Glomerular visceral epithelial cell (primary cell): ENCODE measurements around the gene BST1.
"Not testable (repeated sequence)": the region's sequence is repeated elsewhere in the genome, so short reads cannot be mapped to it uniquely, and the experiment has no call there.

Experiments
- DNase-seq: peaks from one replicate; pipeline ENCODE4 v3.0.0-alpha.2; 2016; ENCODE audit errors: extremely low spot score

BST1 gene

GRCh38 chr4:15749001-15749400, 46.1 kb downstream of the BST1 start:
- no peak for DNase-seq

DNA sequence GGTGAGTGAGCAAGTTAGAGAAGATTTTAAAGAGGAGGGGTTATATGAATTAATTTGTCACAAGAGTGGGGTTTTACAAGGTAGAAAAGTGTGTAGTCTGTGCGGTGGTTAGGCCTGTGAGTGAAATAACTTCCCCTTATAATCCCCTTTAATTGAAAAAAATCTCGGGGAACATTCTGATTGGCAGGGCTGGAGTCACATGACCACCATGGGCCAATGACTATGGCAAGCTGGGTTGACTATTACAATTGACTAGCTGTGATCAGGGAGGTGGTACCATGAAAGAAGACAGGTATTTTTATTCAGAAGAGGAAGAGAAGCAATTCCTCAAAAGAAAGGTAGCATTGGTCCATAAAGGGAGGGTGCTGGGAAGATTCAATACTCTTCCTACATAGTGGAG, 48.3 kb downstream of the BST1 start:
- no peak for DNase-seq

DNA sequence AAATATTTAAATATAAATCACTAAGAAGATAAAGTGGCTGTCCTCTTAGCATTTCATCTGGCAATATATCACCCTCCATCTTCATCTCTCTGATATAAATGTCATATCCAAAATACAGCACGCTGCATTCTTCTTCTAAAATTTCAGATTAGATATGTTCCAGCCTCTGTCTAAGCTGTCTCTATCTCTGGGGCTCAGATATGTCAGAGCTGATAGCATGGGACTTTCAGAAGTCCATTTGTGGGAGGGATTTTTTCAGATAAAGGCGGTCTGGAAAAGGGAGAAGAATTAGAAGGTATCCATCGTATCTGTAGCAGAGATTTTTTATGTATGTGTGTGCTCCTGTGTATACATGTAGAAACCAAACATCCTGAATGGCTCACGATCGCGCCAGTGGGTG, 50.2 kb downstream of the BST1 start:
- DNase-seq = no peak

DNA sequence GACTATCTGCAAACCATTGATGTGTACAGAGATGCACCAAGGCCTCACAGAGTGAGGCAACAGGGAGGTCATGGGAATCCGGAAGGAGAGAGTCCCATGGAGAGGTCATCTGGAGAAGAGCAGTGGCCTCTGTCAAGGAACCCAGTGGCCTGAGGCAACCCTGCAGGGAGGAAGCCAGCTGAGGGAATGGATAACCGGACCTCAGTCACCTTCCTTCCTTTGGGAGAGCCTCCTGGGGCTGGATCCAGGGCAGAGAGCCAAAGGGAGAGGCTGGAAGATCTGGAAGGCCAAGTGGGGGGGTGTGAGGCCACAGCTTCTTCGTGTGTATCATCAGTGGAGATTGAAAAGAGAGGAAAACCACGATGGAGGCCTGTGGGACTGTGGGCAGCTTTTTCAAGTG, 50.9 kb downstream of the BST1 start:
- DNase-seq = peak; percentile 25

- DNase-seq = peak; percentile 11
Observed at GRCh38 chr4:15754323-15754722, 51.5 kb downstream of the BST1 start.

DNA sequence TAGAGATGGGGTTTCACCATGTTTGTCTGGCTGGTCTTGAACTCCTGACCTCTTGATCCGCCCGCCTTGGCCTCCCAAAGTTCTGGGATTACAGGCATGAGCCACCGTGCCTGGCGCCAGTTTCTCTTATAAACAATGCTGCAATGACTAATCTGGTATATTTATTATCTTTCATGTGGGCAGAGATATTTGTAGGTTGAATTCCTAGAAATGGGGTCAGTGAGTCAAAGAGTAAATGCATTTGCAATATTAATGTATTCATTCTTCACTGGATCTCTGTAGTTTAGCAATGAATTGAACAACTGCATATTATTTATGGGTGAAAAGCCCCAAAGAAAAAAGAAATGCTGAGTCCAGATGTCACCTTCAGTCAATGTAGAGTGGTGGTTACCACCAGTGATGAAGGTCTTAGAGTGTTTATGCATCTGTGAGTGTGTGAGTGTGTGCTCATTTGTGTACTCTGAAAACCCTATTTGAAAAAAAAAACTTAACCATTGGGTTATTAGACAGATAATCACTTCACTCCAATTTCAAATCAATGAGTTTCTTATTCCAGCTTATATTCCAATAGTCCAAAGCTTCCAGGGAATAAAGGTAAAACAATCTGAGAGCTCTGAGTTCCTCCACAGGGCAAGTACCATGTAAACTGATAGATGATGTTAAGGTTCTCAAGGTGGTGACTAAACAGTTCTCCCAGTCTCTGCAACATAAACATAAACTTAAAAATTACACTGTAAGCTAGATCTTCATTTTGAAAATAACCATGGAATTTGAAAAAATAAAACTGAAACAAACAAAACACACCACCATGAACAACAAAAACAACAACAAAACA, 52.7 kb downstream of the BST1 start:
- DNase-seq = peak; percentile 18

GRCh38 chr4:15756361-15756861, 53.5 kb downstream of the BST1 start:
- DNase-seq = peak; percentile 71

- no peak for DNase-seq
Observed at GRCh38 chr4:15757054-15757453, 54.2 kb downstream of the BST1 start.

DNA sequence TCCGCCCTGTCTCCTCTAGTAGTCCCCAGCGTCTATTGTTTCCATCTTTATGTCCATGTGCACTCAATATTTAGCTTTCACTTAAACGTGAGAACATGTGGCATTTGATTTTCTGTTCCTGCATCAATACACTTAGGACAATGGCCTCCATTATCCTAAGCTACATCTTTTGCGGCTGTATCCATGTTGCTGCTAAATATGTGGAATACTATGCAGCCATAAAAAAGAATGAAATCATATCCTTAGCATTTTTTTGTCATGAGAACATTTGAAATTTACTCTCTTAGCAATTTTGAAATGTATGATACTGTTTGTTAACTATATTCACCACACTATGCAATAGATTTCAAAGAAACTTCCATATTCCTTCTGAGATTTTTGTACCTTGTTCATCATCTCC, 55.4 kb downstream of the BST1 start:
- DNase-seq = no peak

- not testable (repeated sequence) for DNase-seq
Observed at GRCh38 chr4:15762460-15762859, 59.6 kb downstream of the BST1 start.

- DNase-seq = no peak
Observed at GRCh38 chr4:15765391-15765790, 62.5 kb downstream of the BST1 start.

DNA sequence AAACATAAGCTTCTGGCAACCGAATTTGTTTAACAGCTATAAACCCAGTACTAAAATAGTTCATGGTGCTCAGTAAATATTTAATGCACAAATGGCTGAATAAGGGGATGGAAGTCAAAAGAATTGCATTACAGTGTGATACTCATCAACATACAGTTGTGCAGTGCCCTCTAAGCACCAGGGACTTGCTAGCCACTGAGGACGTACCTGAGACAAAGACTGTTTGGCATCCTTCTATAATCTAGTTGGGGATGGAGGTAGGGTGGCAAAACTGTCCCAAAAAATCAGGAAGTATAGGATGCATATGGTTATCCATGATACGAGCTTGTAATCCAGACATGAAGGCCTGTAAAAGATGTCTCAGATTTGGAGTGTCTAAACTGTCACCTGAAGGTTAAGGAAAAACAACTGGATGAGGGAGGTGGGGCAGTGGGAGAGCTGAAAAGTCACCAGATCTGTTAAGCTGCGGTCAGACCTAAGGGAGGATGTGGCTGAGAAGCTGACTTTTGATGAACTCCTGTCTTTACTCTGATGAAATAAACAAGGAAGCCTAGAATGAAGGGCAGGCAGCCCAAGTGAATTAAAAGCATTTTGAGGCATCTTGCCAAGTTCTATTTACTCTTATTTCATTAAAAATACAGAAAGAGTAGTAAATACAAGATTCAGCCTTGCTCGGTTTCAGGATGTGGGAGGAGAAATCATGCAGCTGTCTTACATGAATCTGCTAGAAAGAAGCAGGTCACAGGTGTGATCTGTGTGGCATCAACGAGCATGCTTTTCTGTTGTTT, 63.2 kb downstream of the BST1 start:
- no peak for DNase-seq

GRCh38 chr4:15766821-15767220, 64.0 kb downstream of the BST1 start:
- no peak for DNase-seq

- DNase-seq = no peak
Observed at GRCh38 chr4:15769202-15769601, 66.3 kb downstream of the BST1 start.

- no peak for DNase-seq
Observed at GRCh38 chr4:15771216-15772058, 68.6 kb downstream of the BST1 start.

DNA sequence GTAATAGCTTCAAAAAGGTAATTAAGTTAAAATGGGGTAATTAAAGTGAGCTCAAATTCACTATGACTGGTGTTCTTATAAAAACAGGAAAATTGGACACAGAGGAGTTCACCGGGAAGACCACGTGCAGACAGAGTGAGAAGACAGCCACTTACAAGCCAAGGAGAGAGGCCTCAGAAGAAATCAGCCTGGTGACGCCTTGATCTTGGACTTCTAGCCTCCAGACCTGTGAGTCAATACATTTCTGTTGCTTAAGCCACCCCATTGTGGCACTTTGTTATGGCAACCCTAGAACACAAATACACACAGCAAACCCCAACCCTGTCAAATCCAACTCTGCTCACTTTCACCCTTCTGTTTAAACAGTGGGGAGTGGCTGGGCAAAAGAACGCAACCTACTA, 71.2 kb downstream of the BST1 start:
- DNase-seq = no peak

DNA sequence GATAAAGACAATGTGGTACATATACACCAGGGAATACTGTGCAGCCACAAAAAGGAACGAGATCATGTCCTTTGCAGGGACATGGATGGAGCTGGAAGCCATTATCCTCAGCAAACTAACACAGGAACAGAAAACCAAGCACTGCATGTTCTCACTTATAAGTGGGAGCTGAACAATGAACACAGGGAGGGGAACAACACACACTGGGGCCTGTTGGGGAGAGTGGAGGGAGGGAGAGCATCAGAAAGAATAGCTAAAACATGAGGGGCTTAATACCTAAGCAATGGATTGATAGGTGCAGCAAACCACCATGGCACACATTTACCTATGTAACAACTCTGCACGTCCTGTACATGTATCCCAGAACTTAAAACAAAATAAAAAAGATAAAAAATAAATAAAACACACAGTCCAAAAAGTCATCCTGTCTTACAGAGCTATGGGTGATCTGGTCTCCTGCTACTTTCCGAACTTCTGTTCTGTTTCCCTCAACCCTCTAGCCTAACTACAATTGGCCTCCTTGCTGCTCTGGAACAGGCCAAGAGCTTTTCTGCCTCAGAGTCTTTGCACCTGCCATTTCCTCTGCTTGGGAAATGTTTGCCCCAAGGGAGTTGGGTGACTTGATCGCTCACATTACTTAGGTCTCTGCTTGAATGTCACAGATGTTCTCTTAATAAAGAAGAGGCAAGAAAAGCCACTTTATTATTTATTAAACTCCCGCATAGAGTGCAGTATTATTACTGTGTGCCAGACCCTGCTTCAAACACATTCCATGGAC, 74.2 kb downstream of the BST1 start:
- DNase-seq = no peak

GRCh38 chr4:15777697-15778288, 74.9 kb downstream of the BST1 start:
- DNase-seq = no peak

DNA sequence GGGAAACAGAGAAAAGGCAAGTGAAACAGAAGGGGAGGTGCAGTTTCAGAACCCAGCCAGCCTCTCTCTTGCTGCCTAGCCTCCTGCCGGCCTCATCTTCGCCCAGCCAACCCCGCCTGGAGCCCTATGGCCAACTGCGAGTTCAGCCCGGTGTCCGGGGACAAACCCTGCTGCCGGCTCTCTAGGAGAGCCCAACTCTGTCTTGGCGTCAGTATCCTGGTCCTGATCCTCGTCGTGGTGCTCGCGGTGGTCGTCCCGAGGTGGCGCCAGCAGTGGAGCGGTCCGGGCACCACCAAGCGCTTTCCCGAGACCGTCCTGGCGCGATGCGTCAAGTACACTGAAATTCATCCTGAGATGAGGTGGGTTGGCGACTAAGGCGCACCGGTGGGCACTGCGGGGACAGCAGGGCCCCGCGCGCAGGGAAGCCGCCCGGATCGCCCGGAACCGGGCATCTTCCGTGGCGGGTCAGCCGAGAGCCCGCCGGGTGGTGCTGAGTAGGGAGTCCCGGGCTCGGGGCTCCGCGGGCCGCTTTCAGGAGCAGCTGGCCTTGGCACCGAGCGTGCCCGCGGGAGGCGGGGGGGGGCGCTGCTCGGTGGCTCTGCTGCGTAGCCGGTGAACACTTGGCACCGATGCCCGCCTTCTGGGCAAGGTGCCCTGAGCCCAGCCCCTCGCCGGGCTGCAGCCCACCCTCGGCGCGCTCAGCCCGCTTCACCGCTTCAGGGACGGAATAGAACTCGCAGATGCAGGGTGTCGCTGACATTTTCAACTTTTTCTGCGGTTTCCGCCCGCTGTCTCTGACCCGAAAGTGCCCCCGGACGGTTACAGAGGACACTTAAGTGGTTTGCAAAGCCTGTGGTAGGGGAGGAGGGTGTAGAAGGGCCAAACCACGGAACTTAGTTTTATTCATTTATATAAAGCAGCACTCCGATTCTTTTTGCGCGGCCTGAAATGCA, 75.7 kb downstream of the BST1 start, which contains the start of gene CD38:
CD38 (plus strand) TSS at position 40 of the 953 bp plus-strand sequence; CDS start at position 127, 87 bp downstream.
- peak; percentile 21 for DNase-seq
